Measurements from ENCODE around the gene TNNT1. TPM values are rescaled to one million over a fixed set of nuclear protein-coding genes. Genes with fewer than 3 reads are reported as not detected.

TNNT1 gene
- 27.1 and 39.5 TPM in 2 replicates for polyA plus RNA-seq (2012; rRNA removed)
- polyA plus RNA-seq (2012; cell fraction: cytosol; rRNA removed): 30.8 and 37.4 TPM in 2 replicates
- polyA plus RNA-seq (2012; cell fraction: nucleus; rRNA removed): 9.5 and 13.7 TPM in 2 replicates

- DNase-seq: peak; percentile 36
- CTCF ChIA-PET: interaction anchor here (1.1 kb wide), 1 partner anchor 152 kb away, joined by 3 read pairs; no protein-coding TSS in a partner anchor
- H3K4me2 ChIP-seq: no peak within 1 kb of the TSS
Measured at GRCh38 chr19:55149078-55150003, at the start of gene TNNT1. Gene TNNT1 (minus strand): TSS chr19:55149206. CDS start chr19:55147157, 2,049 bp downstream.

GRCh38 chr19:55198651-55199050 is 49.6 kb upstream of the TNNT1 start:
- DNase-seq: no peak
- H3K27ac ChIP-seq (ENCODE audit: low read depth in 2 of 2, low read length in 1 of 2): no peak overlapping the region
- no peaks in the 10 kb centered on the region for H3F3A ChIP-seq (replicated peaks; ENCODE audit: insufficient read depth)
- H3K4me2 ChIP-seq: no peak overlapping the region
- no peak overlapping the region for H2AFZ ChIP-seq (ENCODE audit: low read depth)
- H3K79me2 ChIP-seq (ENCODE audit: insufficient read depth): no peaks in the 10 kb centered on the region
- no peak for TF ChIP-seq RAD21 (IDR thresholded peaks at IDR 0.05; ENCODE audit: low read length)
- TF ChIP-seq, protein P1, sequence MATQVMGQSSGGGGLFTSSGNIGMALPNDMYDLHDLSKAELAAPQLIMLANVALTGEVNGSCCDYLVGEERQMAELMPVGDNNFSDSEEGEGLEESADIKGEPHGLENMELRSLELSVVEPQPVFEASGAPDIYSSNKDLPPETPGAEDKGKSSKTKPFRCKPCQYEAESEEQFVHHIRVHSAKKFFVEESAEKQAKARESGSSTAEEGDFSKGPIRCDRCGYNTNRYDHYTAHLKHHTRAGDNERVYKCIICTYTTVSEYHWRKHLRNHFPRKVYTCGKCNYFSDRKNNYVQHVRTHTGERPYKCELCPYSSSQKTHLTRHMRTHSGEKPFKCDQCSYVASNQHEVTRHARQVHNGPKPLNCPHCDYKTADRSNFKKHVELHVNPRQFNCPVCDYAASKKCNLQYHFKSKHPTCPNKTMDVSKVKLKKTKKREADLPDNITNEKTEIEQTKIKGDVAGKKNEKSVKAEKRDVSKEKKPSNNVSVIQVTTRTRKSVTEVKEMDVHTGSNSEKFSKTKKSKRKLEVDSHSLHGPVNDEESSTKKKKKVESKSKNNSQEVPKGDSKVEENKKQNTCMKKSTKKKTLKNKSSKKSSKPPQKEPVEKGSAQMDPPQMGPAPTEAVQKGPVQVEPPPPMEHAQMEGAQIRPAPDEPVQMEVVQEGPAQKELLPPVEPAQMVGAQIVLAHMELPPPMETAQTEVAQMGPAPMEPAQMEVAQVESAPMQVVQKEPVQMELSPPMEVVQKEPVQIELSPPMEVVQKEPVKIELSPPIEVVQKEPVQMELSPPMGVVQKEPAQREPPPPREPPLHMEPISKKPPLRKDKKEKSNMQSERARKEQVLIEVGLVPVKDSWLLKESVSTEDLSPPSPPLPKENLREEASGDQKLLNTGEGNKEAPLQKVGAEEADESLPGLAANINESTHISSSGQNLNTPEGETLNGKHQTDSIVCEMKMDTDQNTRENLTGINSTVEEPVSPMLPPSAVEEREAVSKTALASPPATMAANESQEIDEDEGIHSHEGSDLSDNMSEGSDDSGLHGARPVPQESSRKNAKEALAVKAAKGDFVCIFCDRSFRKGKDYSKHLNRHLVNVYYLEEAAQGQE (IDR thresholded peaks at IDR 0.05; ENCODE audit: low read depth, low read length): peak; percentile 92
- no peaks in the 10 kb centered on the region for H3K36me3 ChIP-seq (replicated peaks in 1 of 2; ENCODE audit: control insufficient read depth in 1 of 2, insufficient read depth in 2 of 2, low read length in 1 of 2)
- no peak overlapping the region for H3K4me3 ChIP-seq (ENCODE audit: low read depth in 2 of 2, low read length in 1 of 2)
- CTCF ChIA-PET: interaction anchor here (1.4 kb wide), 1 partner anchor 269 kb away, joined by 4 read pairs; no protein-coding TSS in a partner anchor
- no peaks in the 10 kb centered on the region for H4K20me1 ChIP-seq (ENCODE audit: insufficient read depth)
- H3K9ac ChIP-seq: no peak overlapping the region
- H3K27me3 ChIP-seq (ENCODE audit: insufficient read depth): no peaks in the 10 kb centered on the region
- 65% methylated on average over 5 of the region's 5 CpGs for whole genome bisulfite sequencing (ENCODE audit: low lambda C conversion rate)
- H3K9me2 ChIP-seq: no peaks in the 10 kb centered on the region
- H3K4me1 ChIP-seq (ENCODE audit: control insufficient read depth in 1 of 2, insufficient read depth in 2 of 2, low read depth in 1 of 2, low read length in 1 of 2): no peaks in the 10 kb centered on the region
- H3K9me3 ChIP-seq: no peaks in the 10 kb centered on the region
- POLR2A ChIA-PET: interaction anchor here (1.5 kb wide), 1 partner anchor 8 kb away, joined by 4 read pairs; no protein-coding TSS in a partner anchor

More at GRCh38 chr19:55149078-55150003, at the start of gene TNNT1:
- no peak within 1 kb of the TSS for H2AFZ ChIP-seq (ENCODE audit: low read depth)
- H3K9ac ChIP-seq: no peak within 1 kb of the TSS
- H3K9me3 ChIP-seq: no peaks in the 10 kb centered on the region
- H3K36me3 ChIP-seq (replicated peaks in 1 of 2; ENCODE audit: control insufficient read depth in 1 of 2, insufficient read depth in 2 of 2, low read length in 1 of 2): no peaks in the 10 kb centered on the region
- peaks cover 22% of the 10 kb centered on the region for H3K27me3 ChIP-seq (ENCODE audit: insufficient read depth)
- no peaks in the 10 kb centered on the region; a peak in 1 of 4 replicates for H3K4me1 ChIP-seq (ENCODE audit: control insufficient read depth in 1 of 2, insufficient read depth in 2 of 2, low read depth in 1 of 2, low read length in 1 of 2)
- WGBS (ENCODE audit: low lambda C conversion rate): 15% methylated on average over 13 of the region's 18 CpGs
- no peaks in the 10 kb centered on the region for H4K20me1 ChIP-seq (ENCODE audit: insufficient read depth)
- H3K27ac ChIP-seq (ENCODE audit: low read depth in 2 of 2, low read length in 1 of 2): no peak within 1 kb of the TSS
- POLR2A ChIA-PET: no interaction called here
- H3K4me3 ChIP-seq (ENCODE audit: low read depth in 2 of 2, low read length in 1 of 2): no peak within 1 kb of the TSS
- TF ChIP-seq GABPA (IDR thresholded peaks at IDR 0.05; ENCODE audit: low read depth): no peak
- TF ChIP-seq RFX5 (IDR thresholded peaks at IDR 0.05; ENCODE audit: low read length): no peak
- TF ChIP-seq IRF3 (IDR thresholded peaks at IDR 0.05; ENCODE audit: low read depth, low read length): no peak
- H3K9me2 ChIP-seq: no peaks in the 10 kb centered on the region
- H3F3A ChIP-seq (replicated peaks; ENCODE audit: insufficient read depth): no peaks in the 10 kb centered on the region
- no peaks in the 10 kb centered on the region for H3K79me2 ChIP-seq (ENCODE audit: insufficient read depth)
